Measurements from ENCODE around the gene ZNF777.
"Not testable (repeated sequence)": the region's sequence is repeated elsewhere in the genome, so short reads cannot be mapped to it uniquely, and the experiment has no call there.

The ZNF777 gene

DNA sequence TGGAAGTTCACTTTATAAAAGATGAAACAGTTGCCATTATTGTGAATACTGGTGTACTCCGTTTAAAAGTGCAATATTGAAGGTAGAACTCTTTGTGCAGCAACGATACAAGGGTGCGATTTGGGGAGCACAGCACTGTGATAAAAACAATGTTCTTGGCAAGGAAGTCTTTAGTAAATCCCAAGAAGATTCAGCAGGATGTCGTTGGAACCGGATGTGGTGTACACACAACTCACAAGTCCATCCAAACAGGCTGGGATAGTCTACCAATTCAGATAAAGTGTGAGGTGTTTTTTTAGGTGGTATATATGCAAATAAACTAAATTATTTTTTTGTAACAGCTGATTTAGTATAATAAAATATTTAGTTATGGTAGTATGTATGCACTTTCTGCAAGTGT lies 46.7 kb downstream of the ZNF777 start:
- no peak overlapping the region for H3K4me3 ChIP-seq (ENCODE audit: low read depth, low read length)

GRCh38 chr7:149413083-149413482 lies 47.8 kb downstream of the ZNF777 start:
- H3K4me3 ChIP-seq (ENCODE audit: low read depth, low read length) = not testable (repeated sequence)

More for the DNA sequence above, 46.7 kb downstream of the ZNF777 start:
- TF ChIP-seq CTCF (IDR thresholded peaks at IDR 0.05; ENCODE audit: borderline replicate concordance, insufficient read depth, low read depth, low read length) = no peak

DNA sequence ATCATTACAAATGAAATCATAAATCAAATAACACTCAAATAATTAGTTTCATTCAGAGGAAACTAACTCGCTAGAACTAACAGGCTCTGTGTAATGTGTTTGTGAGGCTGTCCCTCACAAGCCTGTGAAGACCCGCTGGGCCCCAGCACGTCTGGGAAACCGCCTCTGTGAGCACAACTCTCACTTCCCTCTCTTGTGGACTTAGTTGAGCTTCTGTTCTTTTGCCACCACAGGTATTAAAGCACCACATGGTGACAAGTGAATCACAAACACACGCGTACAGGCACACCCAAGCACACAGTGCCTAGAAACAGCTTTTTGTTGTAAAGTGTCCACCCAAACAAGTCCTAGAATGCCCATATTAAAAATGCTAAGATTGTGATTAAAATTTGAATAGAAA lies 51.0 kb downstream of the ZNF777 start:
- H3K4me3 ChIP-seq (ENCODE audit: low read depth, low read length) = no peak overlapping the region
- no peak for TF ChIP-seq CTCF (IDR thresholded peaks at IDR 0.05; ENCODE audit: borderline replicate concordance, insufficient read depth, low read depth, low read length)

DNA sequence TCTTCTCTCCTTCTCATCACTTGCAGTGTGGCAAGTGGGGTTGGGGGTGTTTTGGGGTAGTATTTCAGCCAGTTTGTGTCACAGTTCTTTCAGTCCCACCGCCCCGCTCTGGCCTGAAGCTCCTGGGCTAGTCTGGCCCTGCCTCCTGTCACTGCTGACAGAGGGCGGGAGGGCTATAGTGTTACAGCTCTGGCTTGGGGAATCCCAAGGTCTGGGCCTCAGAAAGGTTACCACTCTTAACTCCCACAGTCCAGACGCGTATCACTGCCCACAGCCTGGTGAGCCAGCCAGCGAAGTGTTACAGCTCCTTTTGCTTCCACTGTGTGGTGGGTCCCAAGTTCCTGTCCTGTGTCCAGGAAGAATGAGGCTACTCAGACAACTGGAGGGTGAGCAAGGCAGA lies 56.0 kb downstream of the ZNF777 start:
- H3K4me3 ChIP-seq (ENCODE audit: low read depth, low read length) = no peak overlapping the region
- no peak for TF ChIP-seq CTCF (IDR thresholded peaks at IDR 0.05; ENCODE audit: borderline replicate concordance, insufficient read depth, low read depth, low read length)

DNA sequence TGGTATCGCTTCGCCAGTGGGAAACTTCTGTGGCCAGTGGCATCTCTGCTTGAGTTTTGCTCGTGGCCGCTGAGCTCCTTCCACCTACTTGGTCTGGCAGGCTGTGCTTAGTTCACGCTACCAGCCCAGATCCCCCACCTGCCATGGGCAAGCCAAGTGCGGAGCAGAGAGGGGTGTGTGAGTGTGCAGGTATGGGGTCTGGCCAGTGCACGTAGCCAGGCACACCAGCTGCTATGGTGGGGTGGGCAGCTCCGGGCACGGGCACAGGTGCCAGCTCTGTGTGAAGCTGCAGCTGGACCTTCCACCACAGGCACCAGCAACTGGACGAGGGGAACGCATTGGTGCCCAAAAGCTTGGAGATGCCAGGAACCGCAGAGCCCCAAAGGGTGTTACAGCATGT lies 56.5 kb downstream of the ZNF777 start:
- H3K4me3 ChIP-seq (ENCODE audit: low read depth, low read length) = no peak overlapping the region
- no peak for TF ChIP-seq CTCF (IDR thresholded peaks at IDR 0.05; ENCODE audit: borderline replicate concordance, insufficient read depth, low read depth, low read length)

- H3K4me3 ChIP-seq (ENCODE audit: low read depth, low read length) = no peak overlapping the region
- no peak for TF ChIP-seq CTCF (IDR thresholded peaks at IDR 0.05; ENCODE audit: borderline replicate concordance, insufficient read depth, low read depth, low read length)
These were observed 62.6 kb downstream of the ZNF777 start for GRCh38 chr7:149398195-149398820.

- H3K4me3 ChIP-seq (ENCODE audit: low read depth, low read length) = no peak overlapping the region
- no peak for TF ChIP-seq CTCF (IDR thresholded peaks at IDR 0.05; ENCODE audit: borderline replicate concordance, insufficient read depth, low read depth, low read length)
These were observed 63.3 kb downstream of the ZNF777 start for GRCh38 chr7:149397470-149398043.

- H3K4me3 ChIP-seq (ENCODE audit: low read depth, low read length) = not testable (repeated sequence)
These were observed 72.1 kb downstream of the ZNF777 start for GRCh38 chr7:149388550-149389335.

- not testable (repeated sequence) for H3K4me3 ChIP-seq (ENCODE audit: low read depth, low read length)
These were observed 74.3 kb downstream of the ZNF777 start for GRCh38 chr7:149386514-149386913.
